GM21786 (cell line): Measurements from ENCODE around the gene GPR31.
A peak's percentile ranks its signal among the peaks of the same experiment; 100 is the strongest.

Experiments
- ATAC-seq: cut with Tn5 transposase; IDR thresholded peaks from one replicate; pipeline ENCODE4 v1.9.1; 2021; ENCODE audit not compliant: unreplicated experiment

The GPR31 gene

GRCh38 chr6:167140589-167141474, 16.9 kb downstream of the GPR31 start:
- ATAC-seq: no peak

- no peak for ATAC-seq
Measured at GRCh38 chr6:167139761-167140160, 18.0 kb downstream of the GPR31 start.

- no peak for ATAC-seq
Measured at GRCh38 chr6:167137881-167138280, 19.9 kb downstream of the GPR31 start.

GRCh38 chr6:167137081-167137480, 20.7 kb downstream of the GPR31 start:
- ATAC-seq: no peak

DNA sequence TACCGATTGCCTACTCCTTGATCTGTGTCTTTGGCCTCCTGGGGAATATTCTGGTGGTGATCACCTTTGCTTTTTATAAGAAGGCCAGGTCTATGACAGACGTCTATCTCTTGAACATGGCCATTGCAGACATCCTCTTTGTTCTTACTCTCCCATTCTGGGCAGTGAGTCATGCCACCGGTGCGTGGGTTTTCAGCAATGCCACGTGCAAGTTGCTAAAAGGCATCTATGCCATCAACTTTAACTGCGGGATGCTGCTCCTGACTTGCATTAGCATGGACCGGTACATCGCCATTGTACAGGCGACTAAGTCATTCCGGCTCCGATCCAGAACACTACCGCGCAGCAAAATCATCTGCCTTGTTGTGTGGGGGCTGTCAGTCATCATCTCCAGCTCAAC, 21.4 kb downstream of the GPR31 start:
- no peak for ATAC-seq

DNA sequence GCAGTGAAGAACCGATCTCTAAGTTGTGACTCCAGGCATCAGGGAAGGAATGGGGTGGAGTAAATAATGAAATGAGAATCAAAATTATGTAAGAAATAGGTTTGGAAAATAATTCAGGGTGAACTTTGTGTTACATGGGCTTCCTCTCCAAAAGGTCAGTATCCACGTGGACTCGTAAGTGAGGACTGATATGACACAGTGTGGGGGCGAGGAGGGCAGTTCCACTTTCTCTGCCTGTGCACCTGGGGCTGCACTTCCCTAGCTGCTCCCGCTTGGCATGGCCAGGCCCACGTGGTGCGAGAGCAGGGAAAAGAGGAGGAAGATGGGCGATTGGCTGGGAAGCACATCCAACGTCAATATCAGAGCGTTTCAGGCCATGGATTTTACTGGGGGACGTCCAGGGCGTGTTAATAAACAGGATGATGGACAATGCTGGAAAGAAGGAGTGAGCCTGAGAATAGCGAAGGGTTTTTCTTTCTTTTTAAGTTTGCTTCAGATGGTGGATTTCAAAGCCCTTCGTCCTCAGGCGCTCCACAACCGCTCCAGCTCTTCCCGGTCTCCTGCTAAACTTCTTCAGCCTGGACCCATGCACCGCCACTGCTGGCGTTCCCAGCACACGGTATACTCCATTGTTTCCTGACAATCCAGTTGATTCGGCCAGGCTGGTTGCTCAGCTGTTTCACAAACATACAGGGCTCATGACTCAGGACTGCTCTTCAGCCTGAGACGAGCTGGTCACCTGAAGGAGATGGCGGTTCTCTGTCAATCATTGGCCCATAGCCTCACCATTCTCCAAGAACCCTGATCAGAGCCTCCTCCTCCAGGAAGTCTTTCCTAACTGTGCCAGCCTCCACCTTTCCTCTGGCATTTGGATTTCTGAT, 23.1 kb downstream of the GPR31 start:
- no peak for ATAC-seq

DNA sequence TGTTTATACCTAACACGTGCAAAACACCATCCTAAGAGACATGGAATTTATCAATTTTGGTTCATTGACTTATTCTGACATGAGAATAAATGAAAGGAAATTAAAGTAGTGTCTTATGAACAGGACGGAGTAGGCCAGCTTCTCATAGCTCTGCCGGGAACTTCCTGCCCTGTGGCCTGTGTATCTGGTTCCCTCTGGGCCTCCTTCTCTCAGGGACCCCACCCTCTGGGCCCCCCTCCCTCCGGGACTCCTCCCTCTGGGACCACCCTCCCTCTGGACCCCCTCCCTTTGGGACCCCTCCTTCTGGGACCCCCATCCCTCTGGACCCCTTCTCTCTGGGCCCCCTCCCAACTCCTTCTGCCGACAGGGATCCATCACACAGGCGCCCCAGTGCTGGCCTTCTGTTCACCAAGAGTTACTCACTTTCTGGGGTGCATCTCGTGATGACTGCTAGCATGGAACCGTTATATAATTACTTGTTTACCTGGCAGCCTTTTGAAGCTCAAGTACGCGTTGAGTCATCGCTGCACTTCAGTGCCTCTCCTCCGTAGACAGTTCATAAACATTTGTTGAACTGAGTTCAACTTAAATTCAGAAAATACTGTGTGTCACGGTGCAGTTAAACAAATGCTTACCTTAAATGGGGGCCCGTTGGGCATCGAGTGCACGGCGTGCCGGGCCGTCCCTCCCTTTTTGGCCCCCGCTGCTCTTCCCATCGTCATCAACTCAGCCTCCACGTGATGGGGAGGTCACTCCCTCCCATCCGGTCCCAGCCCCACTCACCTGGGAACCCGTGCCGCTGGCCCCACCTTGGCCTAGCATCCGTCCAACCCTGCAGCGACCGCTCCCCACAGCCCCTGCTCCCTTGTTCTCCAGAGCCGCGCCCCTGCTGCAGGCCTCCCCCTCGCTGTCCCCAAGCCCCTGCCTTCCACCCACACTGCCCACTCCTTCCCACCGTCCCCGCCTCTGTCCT, 26.8 kb downstream of the GPR31 start:
- no peak for ATAC-seq

DNA sequence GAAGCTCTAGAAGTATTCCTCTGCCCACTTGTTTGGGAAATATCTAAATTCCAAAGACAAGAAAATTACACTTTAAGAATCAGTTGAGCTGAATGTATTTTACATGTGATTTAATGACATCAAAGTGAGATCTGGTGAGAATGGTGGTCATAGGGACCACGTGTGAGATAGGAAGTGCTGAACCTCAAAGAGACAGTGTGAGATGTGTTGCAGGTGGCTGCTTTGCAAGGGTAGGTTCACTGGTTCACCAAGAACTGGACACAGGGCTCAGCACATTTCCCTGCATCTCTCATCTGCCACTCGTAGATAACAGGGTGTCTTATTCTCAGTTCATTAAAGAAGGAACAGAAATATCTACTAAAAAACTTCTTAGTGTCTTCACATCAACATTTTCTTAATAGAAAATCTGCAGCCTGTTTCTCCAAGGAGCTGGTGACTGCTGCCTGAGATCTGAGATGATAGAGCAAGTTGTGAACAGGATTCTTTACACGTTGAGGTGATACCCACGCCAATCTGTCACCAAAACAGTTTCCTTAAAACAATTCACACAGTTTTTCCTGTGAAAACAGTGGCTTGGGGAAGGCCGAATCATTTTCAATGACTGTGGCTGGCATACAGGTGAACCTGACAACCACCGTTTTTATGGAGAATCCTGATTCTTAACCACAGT, 27.6 kb downstream of the GPR31 start:
- ATAC-seq: peak; percentile 57

- no peak for ATAC-seq
Measured at GRCh38 chr6:167129562-167129961, 28.2 kb downstream of the GPR31 start.

GRCh38 chr6:167129159-167129558, 28.6 kb downstream of the GPR31 start:
- ATAC-seq: no peak

DNA sequence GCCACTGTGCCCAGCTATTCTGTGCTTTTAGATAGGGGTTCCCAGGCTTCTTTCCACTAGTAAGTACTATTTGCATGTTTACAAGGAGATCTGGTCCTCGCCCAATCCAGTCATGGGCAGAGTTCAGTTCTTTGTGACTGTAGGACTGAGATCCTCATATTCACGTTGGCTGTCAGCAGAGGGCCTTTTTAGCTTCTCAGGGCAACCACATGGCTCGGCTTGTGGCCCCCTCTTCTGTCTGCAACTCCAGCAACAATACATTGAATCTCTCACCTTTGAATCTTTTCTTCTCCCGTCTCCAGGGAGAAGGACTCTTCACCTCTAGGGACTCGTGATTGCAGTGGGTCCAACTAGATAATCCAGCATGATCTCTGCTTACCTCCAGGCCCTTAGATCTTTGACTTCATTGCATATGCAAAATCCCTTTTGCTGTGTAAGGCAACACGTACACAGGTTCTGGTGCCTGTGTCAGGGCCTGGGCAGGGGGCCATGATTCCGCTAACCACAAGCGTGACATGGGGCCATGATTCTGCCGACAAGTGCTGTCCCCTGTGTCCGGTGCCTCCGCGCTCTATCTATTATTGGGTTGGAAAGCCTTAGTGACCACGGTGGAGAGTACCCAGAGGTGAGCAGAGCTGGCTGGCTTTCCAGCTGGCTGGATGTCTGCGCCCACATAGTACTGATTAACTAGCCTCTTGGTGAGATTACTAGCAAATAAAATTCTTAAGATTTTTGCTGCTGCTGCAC, 29.8 kb downstream of the GPR31 start:
- no peak for ATAC-seq

- ATAC-seq: no peak
Measured at GRCh38 chr6:167125855-167126349, 31.9 kb downstream of the GPR31 start.

DNA sequence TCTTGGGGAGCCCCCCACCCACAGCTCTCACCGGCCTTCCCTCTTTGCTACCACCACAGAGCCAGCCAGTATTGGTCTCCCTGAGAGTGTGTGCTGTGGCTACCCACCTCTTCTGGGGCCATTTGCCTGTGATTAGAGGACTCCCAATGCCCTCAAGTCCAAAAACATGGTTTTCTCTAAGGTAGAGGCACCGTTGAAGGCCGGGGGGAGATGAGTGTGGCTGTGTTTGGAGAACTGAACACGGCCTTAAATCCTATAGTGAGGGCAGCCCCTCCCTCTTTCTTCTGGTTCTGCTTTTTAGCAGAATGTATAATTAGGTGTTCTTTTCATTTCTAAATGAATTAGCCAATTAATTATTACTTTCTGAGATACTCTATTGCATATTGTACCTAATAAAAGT, 32.4 kb downstream of the GPR31 start:
- no peak for ATAC-seq

- ATAC-seq: no peak
Measured at GRCh38 chr6:167124753-167125152, 33.0 kb downstream of the GPR31 start.

- ATAC-seq: peak; percentile 24
Measured at GRCh38 chr6:167122827-167123657, 34.7 kb downstream of the GPR31 start, which contains the start of gene CCR6. Gene CCR6 (plus strand): TSS chr6:167123096. CDS start chr6:167136135, 13,039 bp downstream.

DNA sequence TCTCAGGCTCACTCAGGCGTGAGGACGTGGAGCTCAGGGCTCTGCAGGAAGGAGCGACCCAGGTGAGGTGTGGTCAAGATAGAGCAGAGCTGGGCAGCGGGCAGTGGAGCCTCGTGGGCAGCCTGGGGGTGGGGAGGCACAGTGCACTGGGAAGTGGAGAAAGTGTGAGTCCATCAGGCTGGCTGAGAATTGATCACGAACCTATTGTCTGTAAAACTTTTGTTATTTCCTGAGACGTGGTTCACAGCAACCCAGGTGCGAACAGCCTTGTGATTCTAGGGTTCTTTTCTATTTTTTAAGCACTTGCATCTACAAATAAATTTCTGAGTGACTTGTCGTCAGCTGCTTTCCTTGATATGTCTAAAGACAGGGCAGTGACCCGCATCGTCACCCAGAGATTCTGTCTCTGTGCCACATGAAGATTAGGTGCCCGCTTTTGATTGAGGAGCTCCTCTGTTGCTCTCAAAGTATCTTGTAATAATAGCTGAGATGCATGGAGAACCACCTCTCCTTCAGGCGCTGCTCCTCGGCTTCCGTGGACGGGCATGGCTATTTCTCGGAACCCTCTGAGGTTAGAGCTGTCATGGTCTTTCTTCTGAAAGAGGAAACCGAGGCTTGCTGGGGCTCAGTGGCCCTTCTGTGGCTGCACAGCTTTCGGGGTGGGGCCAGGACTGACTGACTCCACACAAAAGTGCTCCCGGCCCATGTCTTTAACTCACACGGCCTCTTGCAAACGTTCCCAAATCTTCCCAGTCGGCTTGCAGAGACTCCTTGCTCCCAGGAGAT, 35.5 kb downstream of the GPR31 start:
- ATAC-seq: peak; percentile 34

GRCh38 chr6:167121335-167121841, 36.4 kb downstream of the GPR31 start:
- no peak for ATAC-seq

DNA sequence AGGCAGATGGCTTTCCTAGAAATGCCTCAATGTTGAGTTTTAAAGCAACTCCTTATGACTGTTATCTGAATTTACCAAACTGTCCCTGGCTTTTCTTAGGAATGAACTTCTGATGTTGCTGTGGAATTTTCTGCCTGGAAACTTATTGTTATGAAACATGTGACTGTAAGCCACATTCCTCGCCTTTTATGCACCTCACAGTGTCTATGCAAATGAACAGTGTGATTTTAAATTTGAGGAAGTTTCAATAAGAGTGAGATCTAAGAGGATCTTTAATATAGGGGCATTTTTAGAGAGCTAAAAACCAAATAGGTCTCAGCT, 37.2 kb downstream of the GPR31 start:
- ATAC-seq: no peak
